ENCODE results near the gene CCDC15. TPM values are rescaled to one million over a fixed set of nuclear protein-coding genes. Genes with fewer than 3 reads are reported as not detected.

CCDC15 gene
- total and polyA plus RNA-seq, 2 of the 13 experiments (the other 11 are each of a cell fraction or from before 2014, with no cell fraction given), result 2.2 to 4.6 TPM

DNA sequence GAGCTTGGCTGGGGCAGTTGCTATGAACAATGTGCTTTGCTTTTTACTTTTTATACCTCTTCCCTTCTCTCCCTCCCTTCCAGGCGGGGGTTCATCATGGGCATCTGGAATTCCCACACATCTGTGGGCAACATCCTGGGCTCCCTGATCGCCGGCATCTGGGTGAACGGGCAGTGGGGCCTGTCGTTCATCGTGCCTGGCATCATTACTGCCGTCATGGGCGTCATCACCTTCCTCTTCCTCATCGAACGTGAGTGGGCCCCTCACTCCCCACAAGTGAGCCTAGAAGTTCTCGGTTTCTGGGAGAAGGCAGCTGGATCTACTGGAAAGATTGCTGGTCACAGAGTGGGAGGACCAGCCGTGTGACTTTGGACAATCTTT lies 126.5 kb downstream of the CCDC15 start:
- Histone ChIP-seq H3K36me3 (replicated peaks in 1 of 2; ENCODE audit: control insufficient read depth in 1 of 2, insufficient read depth in 2 of 2, low read length in 2 of 2) (no peaks in the 10 kb centered on the region), H2AFZ (ENCODE audit: low read length) (no peak overlapping the region), H4K20me1 (ENCODE audit: insufficient read depth, low read length) (no peaks in the 10 kb centered on the region), H3K4me2 (ENCODE audit: low read depth, low read length) (no peak overlapping the region), H3K4me1 (ENCODE audit: insufficient read depth, low read length) (peaks cover 26% of the 10 kb centered on the region), H3K27ac (ENCODE audit: extremely low read length, insufficient read depth, low read length) (no peak overlapping the region), H3K79me2 (ENCODE audit: insufficient read depth, low read length) (no peaks in the 10 kb centered on the region), H3K27me3 (ENCODE audit: control insufficient read depth in 1 of 2, insufficient read depth in 2 of 2, low read length in 2 of 2) (no peaks in the 10 kb centered on the region), H3K9ac (ENCODE audit: insufficient read depth, low read depth, low read length) (no peak overlapping the region), H3K9me3 (ENCODE audit: low read length) (no peaks in the 10 kb centered on the region), H3K4me3 (replicated peaks in 1 of 3; ENCODE audit: insufficient read depth in 1 of 3, low read depth in 2 of 3, low read length in 3 of 3) (no peak overlapping the region)
- intact Hi-C loops (cut with micrococcal nuclease; ENCODE audit: unreplicated experiment) (no loop called here), in situ Hi-C loops (cut with HindIII; ENCODE audit: extremely low pct_ligation_motif_present, low pct_unique_long_range_greater_than_20kb) (no loop called here)
- WGBS (ENCODE audit: low lambda C conversion rate), result 88% methylated on average over 11 of the region's 12 CpGs
- ChIA-PET CTCF (ENCODE audit: low intra/inter-chr PET ratio, low total read pairs) (no interaction called here), POLR2A (no interaction called here)
- BruUV-seq (replicated peaks), result no TSS peak
- DNase-seq (ENCODE audit: low spot score) (no peak), ATAC-seq (no peak), FAIRE-seq (no peak)
- TF ChIP-seq RBM39 (IDR thresholded peaks at IDR 0.05; ENCODE audit: low read depth, low read length, poor library complexity, severe bottlenecking) (no peak), GABPB1 (CRISPR knock-in tag; IDR thresholded peaks at IDR 0.05) (no peak), CBX5 (CRISPR knock-in tag; IDR thresholded peaks at IDR 0.05; ENCODE audit: borderline replicate concordance) (no peak), NR2F1 (CRISPR knock-in tag; IDR thresholded peaks at IDR 0.05) (no peak), ZNF24 (IDR thresholded peaks at IDR 0.05) (no peak), ATRX (CRISPR knock-in tag; IDR thresholded peaks at IDR 0.05; ENCODE audit: borderline replicate concordance) (no peak), ZFP36 (IDR thresholded peaks at IDR 0.05; ENCODE audit: borderline replicate concordance, low read depth, low read length, partially characterized antibody) (no peak), DNMT1 (CRISPR knock-in tag; IDR thresholded peaks at IDR 0.05) (no peak), JUND (CRISPR knock-in tag; IDR thresholded peaks at IDR 0.05) (no peak), WIZ (CRISPR knock-in tag; IDR thresholded peaks at IDR 0.05) (no peak), HDAC6 (IDR thresholded peaks at IDR 0.05; ENCODE audit: low read depth, low read length) (no peak), EED (CRISPR knock-in tag; IDR thresholded peaks at IDR 0.05) (no peak), RAD51 (IDR thresholded peaks at IDR 0.05; ENCODE audit: borderline replicate concordance) (no peak)
- TF ChIP-seq, protein P1, sequence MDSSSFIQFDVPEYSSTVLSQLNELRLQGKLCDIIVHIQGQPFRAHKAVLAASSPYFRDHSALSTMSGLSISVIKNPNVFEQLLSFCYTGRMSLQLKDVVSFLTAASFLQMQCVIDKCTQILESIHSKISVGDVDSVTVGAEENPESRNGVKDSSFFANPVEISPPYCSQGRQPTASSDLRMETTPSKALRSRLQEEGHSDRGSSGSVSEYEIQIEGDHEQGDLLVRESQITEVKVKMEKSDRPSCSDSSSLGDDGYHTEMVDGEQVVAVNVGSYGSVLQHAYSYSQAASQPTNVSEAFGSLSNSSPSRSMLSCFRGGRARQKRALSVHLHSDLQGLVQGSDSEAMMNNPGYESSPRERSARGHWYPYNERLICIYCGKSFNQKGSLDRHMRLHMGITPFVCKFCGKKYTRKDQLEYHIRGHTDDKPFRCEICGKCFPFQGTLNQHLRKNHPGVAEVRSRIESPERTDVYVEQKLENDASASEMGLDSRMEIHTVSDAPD (CRISPR knock-in tag; IDR thresholded peaks at IDR 0.05), result no peak
- TF ChIP-seq, protein P2, sequence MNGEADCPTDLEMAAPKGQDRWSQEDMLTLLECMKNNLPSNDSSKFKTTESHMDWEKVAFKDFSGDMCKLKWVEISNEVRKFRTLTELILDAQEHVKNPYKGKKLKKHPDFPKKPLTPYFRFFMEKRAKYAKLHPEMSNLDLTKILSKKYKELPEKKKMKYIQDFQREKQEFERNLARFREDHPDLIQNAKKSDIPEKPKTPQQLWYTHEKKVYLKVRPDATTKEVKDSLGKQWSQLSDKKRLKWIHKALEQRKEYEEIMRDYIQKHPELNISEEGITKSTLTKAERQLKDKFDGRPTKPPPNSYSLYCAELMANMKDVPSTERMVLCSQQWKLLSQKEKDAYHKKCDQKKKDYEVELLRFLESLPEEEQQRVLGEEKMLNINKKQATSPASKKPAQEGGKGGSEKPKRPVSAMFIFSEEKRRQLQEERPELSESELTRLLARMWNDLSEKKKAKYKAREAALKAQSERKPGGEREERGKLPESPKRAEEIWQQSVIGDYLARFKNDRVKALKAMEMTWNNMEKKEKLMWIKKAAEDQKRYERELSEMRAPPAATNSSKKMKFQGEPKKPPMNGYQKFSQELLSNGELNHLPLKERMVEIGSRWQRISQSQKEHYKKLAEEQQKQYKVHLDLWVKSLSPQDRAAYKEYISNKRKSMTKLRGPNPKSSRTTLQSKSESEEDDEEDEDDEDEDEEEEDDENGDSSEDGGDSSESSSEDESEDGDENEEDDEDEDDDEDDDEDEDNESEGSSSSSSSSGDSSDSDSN (CRISPR knock-in tag; IDR thresholded peaks at IDR 0.05), result no peak
- TF ChIP-seq, protein P3, sequence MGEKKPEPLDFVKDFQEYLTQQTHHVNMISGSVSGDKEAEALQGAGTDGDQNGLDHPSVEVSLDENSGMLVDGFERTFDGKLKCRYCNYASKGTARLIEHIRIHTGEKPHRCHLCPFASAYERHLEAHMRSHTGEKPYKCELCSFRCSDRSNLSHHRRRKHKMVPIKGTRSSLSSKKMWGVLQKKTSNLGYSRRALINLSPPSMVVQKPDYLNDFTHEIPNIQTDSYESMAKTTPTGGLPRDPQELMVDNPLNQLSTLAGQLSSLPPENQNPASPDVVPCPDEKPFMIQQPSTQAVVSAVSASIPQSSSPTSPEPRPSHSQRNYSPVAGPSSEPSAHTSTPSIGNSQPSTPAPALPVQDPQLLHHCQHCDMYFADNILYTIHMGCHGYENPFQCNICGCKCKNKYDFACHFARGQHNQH (CRISPR knock-in tag; IDR thresholded peaks at IDR 0.05), result no peak

Data from HepG2 (cell line).